ENCODE data around the gene BOLA1. TPM values are rescaled to one million over a fixed set of nuclear protein-coding genes. Genes with fewer than 3 reads are reported as not detected.
"Not testable (repeated sequence)": the region's sequence is repeated elsewhere in the genome, so short reads cannot be mapped to it uniquely, and the experiment has no call there.

BOLA1 gene
- total RNA-seq, 1 donor: 7.0 TPM

DNA sequence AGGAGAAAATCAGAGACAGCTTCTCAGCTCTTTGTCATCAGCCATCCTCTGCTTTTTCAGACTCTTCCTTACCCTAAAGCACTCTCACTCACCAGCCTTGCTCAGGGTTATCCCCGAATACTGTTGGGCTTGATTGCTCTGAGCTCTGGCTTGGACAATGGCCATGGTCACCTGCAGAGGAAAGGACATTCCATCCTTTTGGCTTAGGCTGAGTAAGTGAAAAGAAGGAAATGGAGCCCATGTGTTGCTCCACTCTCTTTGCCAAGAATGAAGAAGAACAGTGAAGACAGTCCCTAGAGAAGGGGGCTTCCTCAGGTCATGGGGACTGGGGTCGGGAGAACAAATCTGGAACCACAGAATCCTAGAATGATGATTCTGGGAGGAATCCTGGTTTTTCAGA is 35.0 kb downstream of the BOLA1 start:
- TF ChIP-seq, protein P1, sequence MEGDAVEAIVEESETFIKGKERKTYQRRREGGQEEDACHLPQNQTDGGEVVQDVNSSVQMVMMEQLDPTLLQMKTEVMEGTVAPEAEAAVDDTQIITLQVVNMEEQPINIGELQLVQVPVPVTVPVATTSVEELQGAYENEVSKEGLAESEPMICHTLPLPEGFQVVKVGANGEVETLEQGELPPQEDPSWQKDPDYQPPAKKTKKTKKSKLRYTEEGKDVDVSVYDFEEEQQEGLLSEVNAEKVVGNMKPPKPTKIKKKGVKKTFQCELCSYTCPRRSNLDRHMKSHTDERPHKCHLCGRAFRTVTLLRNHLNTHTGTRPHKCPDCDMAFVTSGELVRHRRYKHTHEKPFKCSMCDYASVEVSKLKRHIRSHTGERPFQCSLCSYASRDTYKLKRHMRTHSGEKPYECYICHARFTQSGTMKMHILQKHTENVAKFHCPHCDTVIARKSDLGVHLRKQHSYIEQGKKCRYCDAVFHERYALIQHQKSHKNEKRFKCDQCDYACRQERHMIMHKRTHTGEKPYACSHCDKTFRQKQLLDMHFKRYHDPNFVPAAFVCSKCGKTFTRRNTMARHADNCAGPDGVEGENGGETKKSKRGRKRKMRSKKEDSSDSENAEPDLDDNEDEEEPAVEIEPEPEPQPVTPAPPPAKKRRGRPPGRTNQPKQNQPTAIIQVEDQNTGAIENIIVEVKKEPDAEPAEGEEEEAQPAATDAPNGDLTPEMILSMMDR (IDR thresholded peaks at IDR 0.05; ENCODE audit: insufficient read depth, low read length): no peak
- H3K4me3 ChIP-seq (ENCODE audit: low read depth, low read length): no peak overlapping the region
- DNase-seq (ENCODE audit: low read depth): no peak

DNA sequence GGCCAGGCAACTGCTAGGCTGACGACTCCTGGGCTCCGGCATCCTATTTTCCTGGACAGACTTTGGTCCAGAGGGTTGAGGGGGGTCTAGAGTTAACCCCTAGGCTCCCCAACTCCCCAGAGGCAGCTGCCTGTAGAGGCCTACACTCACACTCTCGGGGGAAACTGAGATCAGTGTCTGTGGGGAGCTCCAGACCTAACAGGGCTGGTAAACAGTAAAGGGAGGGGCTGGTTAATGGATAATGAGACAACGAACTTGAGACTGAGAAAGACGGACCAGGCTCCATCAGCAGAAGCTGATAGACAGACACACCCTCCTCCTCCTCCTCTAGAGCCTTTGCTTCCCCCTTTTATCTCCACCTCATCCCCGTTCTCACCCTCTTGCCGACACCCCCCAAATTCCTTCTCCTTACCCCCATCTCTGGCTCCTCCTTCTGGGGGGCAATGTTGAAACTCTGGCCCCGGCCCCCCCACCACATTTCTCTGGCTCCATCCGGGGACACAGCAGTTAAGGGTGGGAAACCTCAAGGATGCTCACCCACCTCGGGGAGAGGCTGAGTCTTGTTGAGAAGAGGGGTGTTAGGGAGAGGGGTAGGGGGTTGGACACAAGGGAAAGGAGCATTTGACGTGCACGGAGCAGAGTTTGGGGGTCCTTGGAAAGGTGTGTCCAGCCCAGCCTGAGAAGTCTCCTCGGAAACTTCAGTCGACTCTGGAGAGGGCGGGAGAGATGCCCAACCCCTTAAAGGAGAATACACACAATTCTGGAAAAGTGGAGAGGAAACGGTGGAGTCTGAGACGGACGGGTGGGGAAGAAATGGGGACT is 37.0 kb downstream of the BOLA1 start, which contains the start of gene MTMR11:
Gene MTMR11 (minus strand): TSS at position 710 of the 822 bp plus-strand sequence. CDS start 232 bp downstream, at position 478.
- peak within 1 kb of the TSS; percentile 89 for H3K4me3 ChIP-seq (ENCODE audit: low read depth, low read length)
- DNase-seq (ENCODE audit: low read depth): peak; percentile 45
- TF ChIP-seq, protein P1 (IDR thresholded peaks at IDR 0.05; ENCODE audit: insufficient read depth, low read length): no peak

DNA sequence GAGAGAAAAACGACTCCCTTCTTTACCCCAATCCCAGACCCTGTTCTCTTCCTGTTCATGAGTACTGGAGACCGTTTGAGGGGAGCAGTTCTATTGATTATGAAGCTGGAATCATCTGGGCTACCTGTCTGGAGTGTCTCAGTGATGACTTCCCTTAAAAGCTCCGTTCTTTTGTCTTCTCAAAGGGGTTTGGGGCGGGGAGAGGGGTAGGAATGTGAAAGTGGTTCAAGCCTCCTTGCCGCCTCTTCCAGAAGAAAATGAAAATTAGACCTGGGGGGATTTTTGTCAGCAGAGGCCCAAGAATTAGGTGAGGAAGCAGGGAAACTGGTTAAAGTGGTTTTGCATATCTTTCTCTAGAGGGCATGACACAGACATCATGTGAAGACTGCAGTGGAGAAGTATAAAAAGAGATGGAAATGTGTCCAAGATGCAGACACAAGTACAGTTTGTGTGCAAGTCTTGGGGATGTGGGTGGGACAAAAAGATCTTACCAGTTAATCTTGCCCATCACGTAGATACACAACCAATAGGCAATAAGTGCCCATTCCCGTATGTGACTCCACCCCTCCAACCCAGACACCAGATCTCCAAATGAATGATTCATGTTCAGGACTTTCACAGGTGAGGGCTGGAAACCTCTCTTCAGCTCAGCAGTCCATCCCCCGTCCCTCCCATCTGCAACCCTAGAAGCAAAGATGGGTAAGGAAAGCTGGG is 37.8 kb downstream of the BOLA1 start:
- TF ChIP-seq, protein P1 (IDR thresholded peaks at IDR 0.05; ENCODE audit: insufficient read depth, low read length): no peak
- peak overlapping the region; percentile 89 for H3K4me3 ChIP-seq (ENCODE audit: low read depth, low read length)
- DNase-seq (ENCODE audit: low read depth): peak; percentile 53

DNA sequence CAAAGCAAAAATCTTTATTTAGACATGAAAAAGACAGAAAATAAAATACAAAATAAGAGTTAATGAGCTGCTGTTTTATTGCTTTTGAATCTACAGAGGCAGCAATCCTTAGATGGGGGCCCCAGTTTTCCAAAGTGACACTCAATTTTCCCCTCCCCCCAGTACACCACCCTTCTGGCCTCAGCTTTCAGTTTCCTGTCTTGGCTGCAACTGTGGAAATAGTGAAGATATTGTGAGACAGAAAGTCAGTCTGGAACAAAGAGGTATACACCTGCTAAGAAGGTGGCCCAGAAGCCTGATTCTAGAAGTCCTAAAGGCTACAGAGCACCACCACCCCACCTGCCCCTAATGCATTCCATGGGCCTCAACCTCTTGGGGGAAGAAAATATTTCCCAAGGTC is 38.4 kb downstream of the BOLA1 start:
- H3K4me3 ChIP-seq (ENCODE audit: low read depth, low read length): no peak overlapping the region
- DNase-seq (ENCODE audit: low read depth): no peak
- TF ChIP-seq, protein P1 (IDR thresholded peaks at IDR 0.05; ENCODE audit: insufficient read depth, low read length): no peak

DNA sequence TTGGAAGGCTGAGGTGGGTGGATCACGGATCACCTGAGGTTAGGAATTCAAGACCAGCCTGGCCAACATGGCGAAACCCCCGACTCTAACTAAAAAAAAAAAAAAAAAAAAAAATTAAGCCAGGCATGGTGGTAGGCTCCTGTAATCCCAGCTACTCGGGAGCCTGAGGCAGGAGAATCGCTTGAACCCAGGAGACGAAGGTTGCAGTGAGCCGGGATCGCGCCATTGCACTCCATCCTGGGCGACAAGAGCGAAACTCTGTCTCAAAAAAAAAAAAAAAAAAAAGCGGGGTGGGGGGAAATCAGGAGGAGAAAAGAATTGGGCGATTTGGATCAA is 39.3 kb downstream of the BOLA1 start:
- DNase-seq (ENCODE audit: low read depth): not testable (repeated sequence)
- peak overlapping the region; percentile 49 for H3K4me3 ChIP-seq (ENCODE audit: low read depth, low read length)

DNA sequence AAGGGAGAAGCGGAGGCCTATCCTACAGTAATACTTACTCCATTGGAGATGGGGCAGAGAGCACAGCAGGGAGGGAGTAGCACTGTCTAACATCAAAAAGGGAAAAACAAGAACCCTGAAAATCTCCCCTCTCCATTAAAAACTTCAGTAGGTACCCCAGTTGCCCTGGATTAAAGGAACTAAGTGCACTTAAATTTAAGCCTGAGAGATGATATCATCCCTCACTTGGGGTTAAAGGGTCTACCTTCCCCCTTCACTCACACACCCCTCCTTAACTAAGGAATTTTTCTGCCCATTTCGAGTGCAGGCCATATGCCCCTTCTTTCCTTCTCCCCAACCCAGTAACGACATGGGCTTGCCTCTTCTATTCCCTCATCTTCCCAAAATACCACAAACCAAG is 41.1 kb downstream of the BOLA1 start:
- H3K4me3 ChIP-seq (ENCODE audit: low read depth, low read length): no peak overlapping the region
- no peak for DNase-seq (ENCODE audit: low read depth)
- TF ChIP-seq, protein P1 (IDR thresholded peaks at IDR 0.05; ENCODE audit: insufficient read depth, low read length): no peak

DNA sequence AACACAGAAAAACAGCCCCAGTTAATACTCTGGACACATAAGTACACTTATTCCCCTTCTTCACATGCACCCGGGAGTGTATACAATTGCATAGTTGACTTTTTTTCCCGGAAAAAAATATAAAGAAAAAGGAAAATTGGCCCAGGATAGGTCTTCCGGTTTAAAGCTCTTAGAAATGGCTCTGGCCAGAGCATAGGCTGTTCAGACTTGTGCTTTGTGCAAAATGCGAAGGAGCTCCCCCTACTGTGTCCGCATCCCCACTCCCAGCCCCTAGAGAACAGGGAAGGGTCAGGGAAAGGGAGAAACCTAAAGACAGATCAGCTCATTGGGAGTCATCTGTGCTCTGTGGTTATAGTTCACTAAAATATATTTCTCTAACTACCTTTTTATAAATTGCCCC is 42.8 kb downstream of the BOLA1 start:
- H3K4me3 ChIP-seq (ENCODE audit: low read depth, low read length): no peak overlapping the region
- DNase-seq (ENCODE audit: low read depth): peak; percentile 54
- TF ChIP-seq, protein P1 (IDR thresholded peaks at IDR 0.05; ENCODE audit: insufficient read depth, low read length): peak; percentile 52

Data from fibroblast of the aortic adventitia (primary cell).